ENCODE measurements around the gene BNIP1. TPM values are rescaled to one million over a fixed set of nuclear protein-coding genes. Genes with fewer than 3 reads are reported as not detected.
"Not testable (repeated sequence)": the region's sequence is repeated elsewhere in the genome, so short reads cannot be mapped to it uniquely, and the experiment has no call there.

The BNIP1 gene
- total RNA-seq, 1 donor from 2014 or later, result 22.6 TPM

GRCh38 chr5:173143567-173143966 is 764 bp upstream of the BNIP1 start:
- Mint-ChIP-seq H3K9me3 (no peaks in the 10 kb centered on the region), H3K4me3 (ENCODE audit: low read depth) (no peak overlapping the region), H3K4me1 (ENCODE audit: low read depth) (peaks cover 5% of the 10 kb centered on the region), H3K27ac (no peak overlapping the region), H3K36me3 (ENCODE audit: low read depth) (peaks cover 6% of the 10 kb centered on the region), H3K27me3 (ENCODE audit: low read depth) (no peaks in the 10 kb centered on the region)
- intact Hi-C loops (cut with micrococcal nuclease), result loop anchor here (5.0 kb wide), 2 partner anchors 189 to 1756 kb away; partner anchors contain the start of gene NPM1
- no peak for DNase-seq (ENCODE audit: low spot score)

GRCh38 chr5:173148354-173148753 is 4.0 kb downstream of the BNIP1 start:
- peaks cover 5% of the 10 kb centered on the region for H3K4me1 Mint-ChIP-seq (ENCODE audit: low read depth)
- no peaks in the 10 kb centered on the region for H3K9me3 Mint-ChIP-seq
- intact Hi-C loops (cut with micrococcal nuclease), result no loop called here
- no peak overlapping the region for H3K4me3 Mint-ChIP-seq (ENCODE audit: low read depth)
- peaks cover 31% of the 10 kb centered on the region for H3K36me3 Mint-ChIP-seq (ENCODE audit: low read depth)
- H3K27ac Mint-ChIP-seq, result no peak overlapping the region
- H3K27me3 Mint-ChIP-seq (ENCODE audit: low read depth), result no peaks in the 10 kb centered on the region
- DNase-seq (ENCODE audit: low spot score), result no peak

GRCh38 chr5:173152547-173152946 is 8.2 kb downstream of the BNIP1 start:
- no peak overlapping the region for H3K27ac Mint-ChIP-seq
- no peaks in the 10 kb centered on the region for H3K27me3 Mint-ChIP-seq (ENCODE audit: low read depth)
- H3K4me3 Mint-ChIP-seq (ENCODE audit: low read depth), result no peak overlapping the region
- no peaks in the 10 kb centered on the region for H3K9me3 Mint-ChIP-seq
- no peaks in the 10 kb centered on the region for H3K4me1 Mint-ChIP-seq (ENCODE audit: low read depth)
- no peak for DNase-seq (ENCODE audit: low spot score)
- intact Hi-C loops (cut with micrococcal nuclease), result no loop called here
- peaks cover 50% of the 10 kb centered on the region for H3K36me3 Mint-ChIP-seq (ENCODE audit: low read depth)

DNA sequence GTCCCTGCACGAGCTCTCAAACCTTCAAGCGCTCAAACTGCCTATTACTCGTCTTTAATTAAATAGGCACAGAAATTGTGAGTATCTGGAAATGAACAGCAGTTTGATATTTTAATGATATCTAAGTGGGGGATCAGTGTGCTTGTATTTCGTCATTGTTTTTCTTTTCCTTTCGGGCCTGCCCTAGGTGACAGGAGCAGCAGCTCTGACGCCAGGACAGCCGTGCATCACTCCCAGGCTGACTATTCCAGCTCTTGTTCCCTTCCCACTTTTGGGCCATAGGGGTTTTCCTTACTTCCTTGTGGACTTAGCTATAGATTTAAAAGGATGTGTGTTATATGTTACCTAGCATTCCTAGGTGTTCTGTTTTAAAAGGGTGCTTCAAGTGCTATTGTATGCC is 9.5 kb downstream of the BNIP1 start:
- Mint-ChIP-seq H3K36me3 (ENCODE audit: low read depth) (peaks cover 53% of the 10 kb centered on the region), H3K9me3 (no peaks in the 10 kb centered on the region), H3K27me3 (ENCODE audit: low read depth) (no peaks in the 10 kb centered on the region), H3K4me1 (ENCODE audit: low read depth) (no peaks in the 10 kb centered on the region), H3K27ac (no peak overlapping the region), H3K4me3 (ENCODE audit: low read depth) (no peak overlapping the region)
- no peak for DNase-seq (ENCODE audit: low spot score)
- intact Hi-C loops (cut with micrococcal nuclease), result no loop called here

GRCh38 chr5:173154619-173155018 is 10.3 kb downstream of the BNIP1 start:
- H3K4me3 Mint-ChIP-seq (ENCODE audit: low read depth); H3K9me3 Mint-ChIP-seq; DNase-seq (ENCODE audit: low spot score); intact Hi-C loops (cut with micrococcal nuclease); H3K27me3 Mint-ChIP-seq (ENCODE audit: low read depth); H3K27ac Mint-ChIP-seq; H3K4me1 Mint-ChIP-seq (ENCODE audit: low read depth): not testable (repeated sequence)
- H3K36me3 Mint-ChIP-seq (ENCODE audit: low read depth), result peaks cover 48% of the 10 kb centered on the region

GRCh38 chr5:173155912-173156311 is 11.6 kb downstream of the BNIP1 start:
- Mint-ChIP-seq H3K27ac (no peak overlapping the region), H3K36me3 (ENCODE audit: low read depth) (peaks cover 48% of the 10 kb centered on the region), H3K4me1 (ENCODE audit: low read depth) (no peaks in the 10 kb centered on the region), H3K4me3 (ENCODE audit: low read depth) (no peak overlapping the region), H3K9me3 (no peaks in the 10 kb centered on the region), H3K27me3 (ENCODE audit: low read depth) (no peaks in the 10 kb centered on the region)
- intact Hi-C loops (cut with micrococcal nuclease), result no loop called here
- no peak for DNase-seq (ENCODE audit: low spot score)

- intact Hi-C loops (cut with micrococcal nuclease), result no loop called here
- H3K9me3 Mint-ChIP-seq, result no peaks in the 10 kb centered on the region
- H3K36me3 Mint-ChIP-seq (ENCODE audit: low read depth), result peaks cover 54% of the 10 kb centered on the region
- no peaks in the 10 kb centered on the region for H3K4me1 Mint-ChIP-seq (ENCODE audit: low read depth)
- H3K27ac Mint-ChIP-seq, result no peak overlapping the region
- H3K4me3 Mint-ChIP-seq (ENCODE audit: low read depth), result no peak overlapping the region
- DNase-seq (ENCODE audit: low spot score), result no peak
- no peaks in the 10 kb centered on the region for H3K27me3 Mint-ChIP-seq (ENCODE audit: low read depth)
Measured at GRCh38 chr5:173158366-173158765, 14.0 kb downstream of the BNIP1 start.

DNA sequence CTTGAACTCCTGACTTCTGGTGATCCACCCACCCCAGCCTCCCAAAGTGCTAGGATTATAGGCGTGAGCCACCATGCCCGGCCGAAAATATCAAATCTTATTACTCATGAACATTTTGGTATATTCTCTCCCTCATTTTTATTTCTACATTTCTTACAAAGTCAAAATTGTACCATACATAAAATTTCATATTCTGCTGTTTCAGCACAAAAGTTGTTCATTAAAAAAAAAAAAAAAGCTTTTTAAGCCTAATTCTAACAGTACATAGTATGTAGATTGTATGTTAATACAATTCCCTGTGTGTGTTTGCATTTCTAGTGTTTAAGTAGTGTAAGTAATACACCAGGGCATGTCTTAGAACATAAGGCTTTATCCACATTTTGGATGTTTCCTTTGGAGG is 14.9 kb downstream of the BNIP1 start:
- no peaks in the 10 kb centered on the region for H3K4me1 Mint-ChIP-seq (ENCODE audit: low read depth)
- no peaks in the 10 kb centered on the region for H3K27me3 Mint-ChIP-seq (ENCODE audit: low read depth)
- intact Hi-C loops (cut with micrococcal nuclease), result no loop called here
- H3K27ac Mint-ChIP-seq, result no peak overlapping the region
- DNase-seq (ENCODE audit: low spot score), result no peak
- no peaks in the 10 kb centered on the region for H3K9me3 Mint-ChIP-seq
- peaks cover 52% of the 10 kb centered on the region for H3K36me3 Mint-ChIP-seq (ENCODE audit: low read depth)
- H3K4me3 Mint-ChIP-seq (ENCODE audit: low read depth), result no peak overlapping the region

DNA sequence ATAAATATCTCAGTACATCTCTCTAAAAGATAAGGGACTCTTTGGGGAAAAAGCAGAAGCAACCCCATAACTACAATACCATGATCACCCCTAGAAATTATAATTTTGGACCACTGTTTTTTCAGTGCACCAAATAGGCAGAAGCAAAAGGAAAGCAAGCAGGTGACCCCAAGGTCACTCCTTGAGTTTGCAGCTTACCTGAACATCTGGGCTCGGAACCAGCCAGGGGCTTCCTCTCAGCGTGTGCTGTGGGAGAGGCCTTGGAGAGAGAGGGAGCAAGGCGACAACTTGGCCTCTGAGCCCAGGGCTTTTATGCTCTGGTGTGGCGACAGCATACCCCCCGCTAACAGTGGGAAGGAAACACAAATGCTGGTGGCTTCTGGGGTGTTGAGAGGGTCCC is 16.8 kb downstream of the BNIP1 start:
- intact Hi-C loops (cut with micrococcal nuclease), result no loop called here
- H3K36me3 Mint-ChIP-seq (ENCODE audit: low read depth), result peaks cover 43% of the 10 kb centered on the region
- no peak overlapping the region for H3K4me3 Mint-ChIP-seq (ENCODE audit: low read depth)

GRCh38 chr5:173163219-173163618 is 18.9 kb downstream of the BNIP1 start:
- intact Hi-C loops (cut with micrococcal nuclease), result no loop called here
- Mint-ChIP-seq H3K27ac (no peak overlapping the region), H3K4me1 (ENCODE audit: low read depth) (no peaks in the 10 kb centered on the region), H3K4me3 (ENCODE audit: low read depth) (no peak overlapping the region), H3K27me3 (ENCODE audit: low read depth) (no peaks in the 10 kb centered on the region), H3K36me3 (ENCODE audit: low read depth) (peaks cover 37% of the 10 kb centered on the region), H3K9me3 (no peaks in the 10 kb centered on the region)
- DNase-seq (ENCODE audit: low spot score), result no peak

More for the DNA sequence above, 16.8 kb downstream of the BNIP1 start:
- no peak for DNase-seq (ENCODE audit: low spot score)
- Mint-ChIP-seq H3K4me1 (ENCODE audit: low read depth) (no peaks in the 10 kb centered on the region), H3K27me3 (ENCODE audit: low read depth) (no peaks in the 10 kb centered on the region), H3K27ac (no peak overlapping the region), H3K9me3 (no peaks in the 10 kb centered on the region)

- H3K9me3 Mint-ChIP-seq, result no peaks in the 10 kb centered on the region
Measured at GRCh38 chr5:173165177-173166016, 21.1 kb downstream of the BNIP1 start.

DNA sequence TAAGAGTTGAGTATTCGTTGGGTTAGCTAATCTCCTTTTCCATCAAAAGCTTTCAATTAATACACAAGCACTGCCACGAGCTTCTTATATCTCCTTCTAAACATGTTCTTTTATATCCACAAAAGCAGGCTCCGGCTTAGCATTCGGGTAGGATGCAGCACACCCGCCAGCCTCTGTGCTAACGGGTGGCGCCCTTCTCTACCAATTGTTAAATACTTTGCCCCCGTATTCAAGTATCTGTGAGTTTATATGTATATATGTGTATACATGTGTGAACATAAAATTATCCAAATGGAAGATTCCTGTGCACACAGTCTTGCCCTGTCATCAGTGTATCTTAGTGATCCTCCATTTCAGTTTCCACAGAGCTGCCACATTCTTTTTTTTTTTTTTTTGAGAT is 27.8 kb downstream of the BNIP1 start:
- Mint-ChIP-seq H3K9me3 (no peaks in the 10 kb centered on the region), H3K27me3 (ENCODE audit: low read depth) (no peaks in the 10 kb centered on the region), H3K4me3 (ENCODE audit: low read depth) (no peak overlapping the region), H3K4me1 (ENCODE audit: low read depth) (no peaks in the 10 kb centered on the region), H3K27ac (no peak overlapping the region), H3K36me3 (ENCODE audit: low read depth) (no peaks in the 10 kb centered on the region)
- intact Hi-C loops (cut with micrococcal nuclease), result no loop called here
- no peak for DNase-seq (ENCODE audit: low spot score)

More at GRCh38 chr5:173165177-173166016, 21.1 kb downstream of the BNIP1 start:
- no peak for DNase-seq (ENCODE audit: low spot score)
- Mint-ChIP-seq H3K4me1 (ENCODE audit: low read depth) (no peaks in the 10 kb centered on the region), H3K27me3 (ENCODE audit: low read depth) (no peaks in the 10 kb centered on the region), H3K4me3 (ENCODE audit: low read depth) (no peak overlapping the region), H3K27ac (no peak overlapping the region), H3K36me3 (ENCODE audit: low read depth) (peaks cover 27% of the 10 kb centered on the region)
- intact Hi-C loops (cut with micrococcal nuclease), result no loop called here

DNA sequence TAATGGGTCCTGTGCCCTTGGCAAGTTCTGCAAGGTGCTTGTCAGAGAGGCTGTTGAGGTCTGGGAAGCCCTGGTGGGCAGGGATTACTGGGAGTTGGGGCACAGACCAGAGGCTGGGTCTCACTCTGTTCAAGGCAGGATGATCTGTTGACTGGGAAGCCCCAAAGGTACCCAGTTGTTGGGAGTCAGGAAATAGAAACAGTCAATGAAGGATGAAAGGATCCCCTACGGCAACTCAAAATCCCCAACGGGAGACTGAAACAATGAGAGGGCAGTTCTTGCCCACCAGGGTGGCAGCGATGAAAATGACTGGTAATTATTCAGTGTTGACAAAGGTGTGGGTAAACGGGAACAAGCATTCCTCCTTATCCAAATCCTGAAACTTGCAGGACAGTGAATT is 31.2 kb downstream of the BNIP1 start:
- Mint-ChIP-seq H3K4me3 (ENCODE audit: low read depth) (no peak overlapping the region), H3K4me1 (ENCODE audit: low read depth) (no peaks in the 10 kb centered on the region), H3K9me3 (peaks cover 3% of the 10 kb centered on the region), H3K27ac (no peak overlapping the region), H3K27me3 (ENCODE audit: low read depth) (no peaks in the 10 kb centered on the region), H3K36me3 (ENCODE audit: low read depth) (no peaks in the 10 kb centered on the region)
- intact Hi-C loops (cut with micrococcal nuclease), result no loop called here
- no peak for DNase-seq (ENCODE audit: low spot score)

Measured in activated T-helper 2 cell treated with anti-CD3 and anti-CD28 coated beads, Interferon-gamma antibody, Interleukin-2, Interleukin-4, amounts not matched to agents 10 μg/mL and 5 μg/mL and 100 μg/mL, durations not matched to agents 14 hours and 24 hours and 36 hours (primary cell).